GM12878 (cell line): ENCODE results near the gene SMAGP. TPM values are rescaled to one million over a fixed set of nuclear protein-coding genes. Genes with fewer than 3 reads are reported as not detected.

Source experiments
- ATAC-seq: fragments of 200-7000 bp; cut with Tn5 transposase; 3 replicates; pipeline ENCODE4 v1.9.1; 2020; ENCODE audit warnings: mild to moderate bottlenecking, moderate library complexity
- BruUV-seq: library from RNA; stranded (reverse); fragments of 400-500 nt; replicated peaks from 2 replicates; lab custom pipeline; 2021; lab: Mats Ljungman, UMichigan
- CTCF ChIA-PET: fragments of 300-600 bp; sonication (Branson Sonifier 250); formaldehyde crosslinking; extraction: SDS; loops from one replicate; lab custom pipeline; 2021; ENCODE audit warnings: inconsistent platforms; lab: Yijun Ruan, JAX
- POLR2A ChIA-PET: fragments of 350-600 bp; formaldehyde crosslinking; extraction: SDS; loops from one replicate; lab custom pipeline; 2021; ENCODE audit warnings: inconsistent platforms; lab: Charles Lee
- RAD21 ChIA-PET: fragments of 300-600 bp; sonication (Branson Sonifier 250); formaldehyde crosslinking; loops from one replicate; lab custom pipeline; 2023; ENCODE audit warnings: antibody characterized with exemption; ENCODE audit not compliant: unreplicated experiment; lab: Charles Lee
- SMC1A ChIA-PET: fragments of 300-600 bp; sonication (Branson Sonifier 250); formaldehyde crosslinking; loops from one replicate; lab custom pipeline; 2023; ENCODE audit not compliant: unreplicated experiment, uncharacterized antibody; lab: Charles Lee
- DNase-seq: peaks from one replicate; pipeline ENCODE4 v3.0.0-alpha.2; 2011; ENCODE audit warnings: low read depth, low spot score
- FAIRE-seq: peaks from 3 replicates; lab custom pipeline; 2011; peaks lifted over from hg19 to GRCh38; lab: Jason Lieb, UNC
- H2AFZ ChIP-seq: 2 replicates; pipeline ENCODE4 v1.6.0; 2011; ENCODE audit warnings: low read depth, low read length, control low read depth; ENCODE audit not compliant: control insufficient read depth
- H3K27ac ChIP-seq: 2 replicates; pipeline ENCODE4 v1.5.1; 2011; ENCODE audit warnings: control low read depth; ENCODE audit not compliant: control insufficient read depth, insufficient read depth
- H3K27me3 ChIP-seq, 2 experiments: replicated peaks in 1 of 2; 2 replicates each; pipeline versions ENCODE4 v1.6.0 to v1.6.1; 2011; ENCODE audit warnings: low read length in 1 of 2; ENCODE audit not compliant: control insufficient read depth in 2 of 2, insufficient read depth in 2 of 2
- H3K36me3 ChIP-seq, 2 experiments: 2 replicates each; pipeline ENCODE4 v1.5.1; 2011; ENCODE audit warnings: low read length in 1 of 2; ENCODE audit not compliant: control insufficient read depth in 2 of 2, insufficient read depth in 2 of 2
- H3K4me1 ChIP-seq: 2 replicates; pipeline ENCODE4 v1.6.1; 2011; ENCODE audit warnings: mild to moderate bottlenecking, low read length, moderate library complexity, mixed read lengths; ENCODE audit not compliant: control insufficient read depth, insufficient read depth
- H3K4me2 ChIP-seq: 2 replicates; pipeline ENCODE4 v1.6.0; 2011; ENCODE audit warnings: control low read depth; ENCODE audit not compliant: control insufficient read depth, insufficient read depth
- H3K4me3 ChIP-seq: fragments of 200-600 bp; sonication (generic); 2 replicates; pipeline ENCODE4 v1.5.1; 2016
- H3K79me2 ChIP-seq: 2 replicates; pipeline ENCODE4 v1.6.0; 2011; ENCODE audit warnings: low read length; ENCODE audit not compliant: control insufficient read depth, insufficient read depth
- H3K9ac ChIP-seq: 2 replicates; pipeline ENCODE4 v1.8.0; 2011; ENCODE audit warnings: low read length, control low read depth, mixed read lengths; ENCODE audit not compliant: control insufficient read depth, insufficient read depth
- H3K9me3 ChIP-seq: replicated peaks from 3 replicates; pipeline ENCODE4 v1.5.1; 2011; ENCODE audit warnings: mild to moderate bottlenecking, low read length; ENCODE audit not compliant: control insufficient read depth, insufficient read depth
- H4K20me1 ChIP-seq: 2 replicates; pipeline ENCODE4 v1.6.0; 2011; ENCODE audit not compliant: control insufficient read depth, insufficient read depth
- BRCA1 ChIP-seq: IDR thresholded peaks from 2 replicates; pipeline ENCODE4 v1.6.1; 2011; ENCODE audit warnings: low read depth, low read length, improper control_type of control experiment
- CHD2 ChIP-seq: IDR thresholded peaks from 2 replicates; pipeline ENCODE4 v1.6.1; 2011; ENCODE audit warnings: low read depth, low read length, improper control_type of control experiment, borderline replicate concordance
- FOXK2 ChIP-seq: fragments of 450-650 bp; IDR thresholded peaks from 2 replicates; pipeline ENCODE4 v1.6.1; 2017; ENCODE audit warnings: mild to moderate bottlenecking, moderate library complexity
- KDM1A ChIP-seq: fragments of 200-600 bp; sonication (generic); IDR thresholded peaks from 2 replicates; pipeline ENCODE4 v1.6.1; 2016; ENCODE audit warnings: borderline replicate concordance
- MEF2B ChIP-seq: fragments of 450-650 bp; IDR thresholded peaks from 2 replicates; pipeline ENCODE4 v1.6.1; 2018; ENCODE audit warnings: mild to moderate bottlenecking, moderate library complexity; ENCODE audit not compliant: partially characterized antibody, poor library complexity, severe bottlenecking
- MXI1 ChIP-seq: fragments of 150-350 bp; IDR thresholded peaks from 2 replicates; pipeline ENCODE4 v1.6.1; 2011; ENCODE audit warnings: low read depth, mild to moderate bottlenecking, inconsistent platforms, low read length, improper control_type of control experiment
- NR2C1 ChIP-seq: fragments of 450-650 bp; IDR thresholded peaks from 2 replicates; pipeline ENCODE4 v1.6.1; 2017; ENCODE audit warnings: antibody characterized with exemption, mild to moderate bottlenecking, moderate library complexity
- PAX5 ChIP-seq: IDR thresholded peaks from 2 replicates; pipeline ENCODE4 v1.6.1; 2011; ENCODE audit warnings: low read depth, low read length, borderline replicate concordance
- SP1 ChIP-seq: IDR thresholded peaks from one replicate; pipeline ENCODE4 v1.6.1; 2011; ENCODE audit warnings: low read depth, low read length
- SREBF2 ChIP-seq: IDR thresholded peaks from 2 replicates; pipeline ENCODE4 v1.6.1; 2012; ENCODE audit warnings: mild to moderate bottlenecking, low read length
- TCF12 ChIP-seq: IDR thresholded peaks from 2 replicates; pipeline ENCODE4 v1.6.1; 2011; ENCODE audit warnings: low read depth, mild to moderate bottlenecking, low read length
- WRNIP1 ChIP-seq: IDR thresholded peaks from 2 replicates; pipeline ENCODE4 v1.6.1; 2011; ENCODE audit warnings: low read depth, low read length, improper control_type of control experiment, borderline replicate concordance
- ZNF592 ChIP-seq: fragments of 450-650 bp; IDR thresholded peaks from 2 replicates; pipeline ENCODE4 v1.6.1; 2017; ENCODE audit warnings: mild to moderate bottlenecking, moderate library complexity
- ZZZ3 ChIP-seq: IDR thresholded peaks from 2 replicates; pipeline ENCODE4 v1.6.1; 2011; ENCODE audit warnings: low read depth; ENCODE audit not compliant: control insufficient read depth, insufficient read length
- whole genome bisulfite sequencing: methylation state at CpG from one replicate; pipeline ENCODE4 v1.1.6; 2016; ENCODE audit warnings: low lambda C conversion rate; ENCODE audit not compliant: insufficient replicate concordance, insufficient coverage; ENCODE audit errors: missing lambda C conversion rate; 5-methylcytosine and 5-hydroxymethylcytosine counted together
- in situ Hi-C: fragments of 300-500 bp; cut with MboI; formaldehyde crosslinking; loops from 9 replicates; pipeline ENCODE4 v1.14.3; 2018; ENCODE audit warnings: mixed read lengths
- intact Hi-C: fragments of 100-400 bp; cut with micrococcal nuclease; formaldehyde crosslinking; loops from one replicate; pipeline ENCODE4 v1.14.2; 2022; ENCODE audit not compliant: unreplicated experiment
- polyA plus RNA-seq, 11 experiments: library from polyadenylated mRNA; depleted of rRNA in 4 of 11; unstranded in 6 of 11; stranded (reverse) in 5 of 11; fragments of >200 nt; fragmentation: Nextera tagmentation in 4 of 11; fragmentation: Illumina TruSeq in 1 of 11; extraction: Ambion mirVana in 4 of 11; extraction: Trizol in 1 of 11; gene quantifications; 1 replicate in 1 of 11; 2 replicates in 10 of 11; pipeline versions ENCODE4 v1.2.1 to v1.2.3, GENCODE V29; 2011 to 2016; ENCODE audit warnings: inconsistent platforms in 2 of 11, missing spikeins in 2 of 11, low read depth in 1 of 11
- total RNA-seq, 4 experiments: library from RNA; depleted of rRNA in 3 of 4; stranded (reverse); fragments of >200 nt in 3 of 4; fragmentation: Illumina TruSeq in 1 of 4; extraction: Trizol in 1 of 4; gene quantifications; 2 replicates each; pipeline versions ENCODE4 v1.2.1 to v1.2.3, GENCODE V29; 2013 to 2021

SMAGP gene
- total and polyA plus RNA-seq, 10 of the 15 experiments (the other 5 are each of a cell fraction or from before 2014, with no cell fraction given) = 0.42 to 7.1 (median 3.9) TPM

GRCh38 chr12:51224625-51225024 is 45.6 kb downstream of the SMAGP start:
- TF ChIP-seq ZNF592 (no peak), KDM1A (no peak), ZZZ3 (no peak), WRNIP1 (no peak), FOXK2 (no peak), BRCA1 (no peak), NR2C1 (no peak), SP1 (no peak), MEF2B (no peak), CHD2 (no peak), TCF12 (no peak), PAX5 (no peak), MXI1 (no peak), SREBF2 (no peak)
- H3K27me3 ChIP-seq = no peaks in the 10 kb centered on the region
- no peak overlapping the region for H3K9ac ChIP-seq
- POLR2A ChIA-PET = no interaction called here
- no peak overlapping the region for H3K4me2 ChIP-seq
- H3K27ac ChIP-seq = no peak overlapping the region
- in situ Hi-C loops = no loop called here
- no peak for ATAC-seq
- intact Hi-C loops = no loop called here
- WGBS = 63% methylated on average over 3 of the region's 3 CpGs
- H4K20me1 ChIP-seq = no peaks in the 10 kb centered on the region
- no peak overlapping the region for H2AFZ ChIP-seq
- CTCF ChIA-PET = no interaction called here
- BruUV-seq = no TSS peak
- SMC1A ChIA-PET = interaction anchor here (0.6 kb wide), 1 partner anchor 30 kb away, joined by 3 read pairs; no protein-coding TSS in a partner anchor
- H3K4me3 ChIP-seq = no peak overlapping the region
- no peaks in the 10 kb centered on the region for H3K79me2 ChIP-seq
- DNase-seq = no peak
- H3K36me3 ChIP-seq = no peaks in the 10 kb centered on the region
- FAIRE-seq = no peak
- RAD21 ChIA-PET = no interaction called here
- no peaks in the 10 kb centered on the region for H3K9me3 ChIP-seq
- H3K4me1 ChIP-seq = no peaks in the 10 kb centered on the region
